A204.1 (cell line): ENCODE results near the gene OAS2.
A peak's percentile ranks its signal among the peaks of the same experiment; 100 is the strongest.

ENCODE experiments used
- FAIRE-seq: peaks from 2 replicates; lab custom pipeline; 2012; peaks lifted over from hg19 to GRCh38; lab: Jason Lieb, UNC

OAS2 gene

GRCh38 chr12:112978163-112979040 is at the start of gene OAS2:
OAS2 (plus strand) TSS chr12:112978519; CDS start chr12:112978609, 90 bp downstream.
- FAIRE-seq = peak; percentile 97

GRCh38 chr12:112928978-112929377 is 49.3 kb upstream of the OAS2 start:
- FAIRE-seq = no peak

- no peak for FAIRE-seq
Observed at GRCh38 chr12:112929715-112930114, 48.6 kb upstream of the OAS2 start.

- FAIRE-seq = no peak
Observed at GRCh38 chr12:112930350-112930749, 48.0 kb upstream of the OAS2 start.

GRCh38 chr12:112932485-112933128 is 45.7 kb upstream of the OAS2 start:
- FAIRE-seq = no peak

GRCh38 chr12:112933129-112933505 is 45.2 kb upstream of the OAS2 start:
- no peak for FAIRE-seq

- FAIRE-seq = no peak
Observed at GRCh38 chr12:112936264-112936663, 42.1 kb upstream of the OAS2 start.

GRCh38 chr12:112936927-112937326 is 41.4 kb upstream of the OAS2 start:
- no peak for FAIRE-seq

- peak; percentile 90 for FAIRE-seq
Observed at GRCh38 chr12:112937741-112938719, 40.3 kb upstream of the OAS2 start, which contains the start of gene OAS3. OAS3 (plus strand) TSS chr12:112938474; CDS start chr12:112938531, 57 bp downstream.

GRCh38 chr12:112938751-112939150 is 39.6 kb upstream of the OAS2 start:
- FAIRE-seq = no peak

- FAIRE-seq = no peak
Observed at GRCh38 chr12:112939761-112940381, 38.4 kb upstream of the OAS2 start.

GRCh38 chr12:112941528-112942335 is 36.6 kb upstream of the OAS2 start:
- no peak for FAIRE-seq

GRCh38 chr12:112942572-112942971 is 35.7 kb upstream of the OAS2 start:
- FAIRE-seq = no peak

GRCh38 chr12:112944024-112944690 is 34.2 kb upstream of the OAS2 start:
- no peak for FAIRE-seq

- FAIRE-seq = no peak
Observed at GRCh38 chr12:112945515-112945914, 32.8 kb upstream of the OAS2 start.

- no peak for FAIRE-seq
Observed at GRCh38 chr12:112946236-112947000, 31.9 kb upstream of the OAS2 start.

GRCh38 chr12:112947314-112947713 is 31.0 kb upstream of the OAS2 start:
- no peak for FAIRE-seq

GRCh38 chr12:112947761-112948160 is 30.6 kb upstream of the OAS2 start:
- no peak for FAIRE-seq

GRCh38 chr12:112948806-112949205 is 29.5 kb upstream of the OAS2 start:
- no peak for FAIRE-seq

- FAIRE-seq = no peak
Observed at GRCh38 chr12:112950701-112951100, 27.6 kb upstream of the OAS2 start.
